NK-92 (cell line): Measurements from ENCODE around the gene SEMA5B.

Experiments
- DNase-seq: peaks from one replicate; lab custom pipeline; 2025; ENCODE audit not compliant: unreplicated experiment; lab: John Stamatoyannopoulos, UW

SEMA5B gene

DNA sequence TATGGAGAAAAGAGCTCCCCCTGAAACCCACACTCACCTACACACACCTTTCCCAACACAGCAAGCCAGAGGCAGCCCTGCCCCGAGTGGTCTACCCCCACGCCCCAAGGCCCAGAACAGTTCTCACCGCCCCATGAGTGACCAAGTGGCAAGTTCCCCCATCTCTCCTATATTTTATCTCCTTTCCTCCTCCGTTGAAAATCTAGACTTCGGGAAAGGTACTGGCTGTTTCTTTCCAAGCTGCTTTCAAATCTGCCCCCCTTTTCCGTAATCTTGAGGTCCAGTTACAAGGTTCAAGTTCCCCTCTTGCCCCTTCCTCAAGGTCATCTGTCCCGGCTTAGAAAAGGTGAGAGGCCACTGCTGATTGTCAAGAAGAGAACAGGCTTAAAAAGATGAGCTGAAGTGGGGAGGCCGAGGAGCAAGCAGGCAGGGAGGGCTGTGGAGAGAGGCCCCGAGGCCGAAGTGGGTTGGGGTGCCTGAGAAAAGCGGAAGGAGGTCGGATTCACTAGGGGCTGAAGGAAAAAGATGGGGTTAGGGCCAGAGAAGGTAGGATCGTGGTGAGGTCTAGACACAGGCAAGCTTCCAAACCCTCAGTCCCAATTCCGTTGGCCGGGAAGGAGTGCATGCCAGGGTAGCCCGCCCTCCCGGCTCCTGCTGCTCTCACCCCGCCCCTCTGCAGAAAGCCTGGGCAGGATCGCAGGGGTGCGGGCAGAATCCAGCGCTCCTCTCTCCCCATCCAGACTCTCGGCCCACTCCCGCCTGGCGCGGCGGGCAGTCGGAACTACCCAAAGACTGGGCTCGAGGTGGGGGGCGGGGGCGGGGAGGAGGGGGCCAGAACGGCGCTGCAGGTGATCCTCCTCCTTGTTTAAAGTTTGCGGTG lies 1.7 kb downstream of the SEMA5B start:
- DNase-seq: no peak

DNA sequence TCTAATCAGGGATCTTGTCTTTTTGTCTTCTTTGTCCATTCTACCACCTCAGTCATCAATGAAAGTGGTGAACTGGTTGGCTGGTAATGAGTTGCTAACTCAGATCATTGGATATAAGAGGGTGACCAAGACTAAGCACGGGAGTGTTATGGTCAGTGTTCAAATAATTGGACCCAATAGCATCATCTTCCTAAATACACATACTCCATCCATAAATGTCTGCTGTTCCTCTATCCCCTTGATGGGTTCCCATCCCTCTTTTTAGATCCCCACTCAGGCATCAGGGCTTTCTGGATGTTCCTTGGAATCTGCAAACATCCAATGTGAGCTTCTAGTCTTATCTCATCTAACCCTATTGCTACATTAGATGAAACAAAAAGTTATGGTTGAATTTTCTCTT lies 3.5 kb downstream of the SEMA5B start:
- no peak for DNase-seq

DNA sequence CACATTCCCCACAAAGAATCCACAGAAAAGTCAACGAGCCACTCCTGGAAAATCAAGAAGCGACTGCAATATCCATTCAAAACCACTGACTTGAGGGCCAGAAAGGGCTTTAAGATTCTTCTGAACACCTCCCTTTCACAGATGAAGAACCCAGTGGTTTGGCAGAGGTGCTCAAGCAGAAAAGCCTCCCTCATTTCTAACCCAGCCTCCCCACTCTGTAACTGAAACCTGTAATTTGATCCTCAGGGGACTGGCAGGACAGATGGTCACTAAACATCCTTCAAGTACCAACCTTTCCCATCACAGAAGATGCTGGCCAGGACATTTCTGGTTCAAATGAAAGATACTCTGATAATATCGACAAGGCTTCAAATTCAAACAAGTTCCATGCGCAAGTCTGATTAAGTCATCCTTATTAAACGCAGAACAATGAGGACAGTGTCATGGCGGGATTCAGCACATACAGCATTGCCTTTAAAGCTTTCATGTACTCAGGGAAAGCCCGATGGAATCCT lies 5.5 kb downstream of the SEMA5B start:
- DNase-seq: no peak

DNA sequence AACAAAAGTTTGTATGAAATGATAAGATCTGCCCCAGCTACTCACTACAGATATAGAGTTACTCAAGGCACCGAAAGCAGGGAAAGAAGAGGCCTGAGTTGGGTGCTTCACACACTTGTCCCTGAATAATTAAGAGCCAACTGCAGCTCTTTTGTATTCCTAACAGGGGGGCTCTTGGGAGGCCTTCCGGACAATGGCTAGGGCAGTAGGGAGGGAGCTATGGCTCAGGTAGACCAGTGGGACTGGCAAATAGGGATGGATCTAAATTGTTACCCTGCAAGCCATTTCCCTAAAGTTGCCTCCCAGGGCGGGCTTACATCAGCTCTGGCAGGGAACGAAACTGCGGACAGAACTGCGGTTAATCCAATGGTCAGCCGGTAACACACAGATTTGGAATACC lies 6.2 kb downstream of the SEMA5B start:
- DNase-seq: no peak

DNA sequence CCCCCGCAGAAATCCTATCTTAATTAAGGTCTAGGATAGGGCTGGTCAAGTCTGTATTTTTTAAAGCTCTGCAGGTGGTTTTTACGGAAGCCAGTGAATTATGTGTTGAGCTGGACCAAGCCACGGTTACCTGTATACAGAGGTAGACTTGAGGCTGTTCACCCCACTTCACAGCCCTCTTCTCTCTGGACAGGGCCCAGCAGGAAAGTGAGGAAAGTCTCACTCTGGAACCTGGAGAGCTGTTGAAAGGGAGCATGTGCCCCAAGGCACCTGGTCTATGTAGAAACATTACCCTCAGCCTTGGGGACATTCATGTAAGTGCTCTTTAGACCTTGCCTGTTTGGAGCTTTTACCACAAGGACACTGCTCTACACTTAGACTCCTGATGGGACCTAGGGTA lies 6.9 kb downstream of the SEMA5B start:
- DNase-seq: no peak

DNA sequence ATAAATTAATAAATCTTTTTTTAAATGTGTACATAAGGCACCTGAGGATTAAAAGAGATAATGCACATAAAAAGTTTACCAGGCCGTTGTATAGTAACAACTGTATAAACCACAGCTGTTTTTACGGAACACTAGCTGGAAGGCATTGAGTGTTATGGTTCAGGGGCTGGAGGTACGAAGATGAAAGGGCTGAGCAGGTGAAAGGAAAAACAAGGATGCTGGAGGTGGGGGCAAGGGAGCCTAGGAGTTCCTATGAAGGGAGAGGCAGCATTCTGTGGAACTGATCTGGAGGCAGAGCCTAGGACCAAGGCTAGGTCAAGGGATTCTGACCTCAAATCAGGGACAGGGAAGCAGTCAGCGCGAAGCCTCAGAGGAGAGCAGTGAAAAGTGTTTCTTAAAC lies 8.0 kb downstream of the SEMA5B start:
- no peak for DNase-seq

DNA sequence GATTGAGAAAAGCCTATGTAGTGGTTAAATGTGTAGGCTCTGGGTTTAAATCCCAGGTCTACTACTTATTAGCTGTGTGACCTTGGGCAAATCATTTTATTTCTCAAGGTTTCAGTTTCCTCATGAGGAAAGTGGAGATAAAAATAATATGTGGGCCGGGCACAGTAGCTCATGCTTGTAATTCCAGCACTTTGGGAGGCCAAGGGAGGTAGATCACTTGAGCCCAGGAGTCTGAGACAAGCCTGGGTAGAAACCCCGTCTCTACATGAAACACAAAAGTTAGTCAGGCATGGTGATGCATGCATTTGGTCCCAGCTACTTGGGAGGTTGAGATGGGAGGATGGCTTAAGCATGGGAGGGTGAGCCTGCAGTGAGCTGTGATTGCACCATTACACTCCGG lies 8.4 kb downstream of the SEMA5B start:
- DNase-seq: no peak

DNA sequence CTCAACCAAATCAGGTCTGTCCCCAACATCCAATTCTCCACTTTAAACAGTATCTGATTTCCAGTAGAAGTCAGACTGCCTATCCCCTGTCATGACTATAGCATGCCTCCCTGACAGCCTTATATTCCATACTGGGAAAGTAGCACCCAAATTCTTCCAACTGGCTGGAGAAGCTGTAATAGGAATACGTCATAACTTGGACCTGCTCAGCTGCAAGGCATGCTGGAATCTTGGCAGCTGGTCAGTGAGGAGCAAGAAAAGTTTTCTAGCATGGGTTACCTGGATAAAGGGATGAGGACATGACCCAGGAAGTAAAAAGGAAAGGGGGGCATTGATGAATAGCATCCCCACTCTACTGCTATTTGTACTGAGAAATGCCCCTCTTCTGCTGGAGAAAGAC lies 8.9 kb downstream of the SEMA5B start:
- no peak for DNase-seq

DNA sequence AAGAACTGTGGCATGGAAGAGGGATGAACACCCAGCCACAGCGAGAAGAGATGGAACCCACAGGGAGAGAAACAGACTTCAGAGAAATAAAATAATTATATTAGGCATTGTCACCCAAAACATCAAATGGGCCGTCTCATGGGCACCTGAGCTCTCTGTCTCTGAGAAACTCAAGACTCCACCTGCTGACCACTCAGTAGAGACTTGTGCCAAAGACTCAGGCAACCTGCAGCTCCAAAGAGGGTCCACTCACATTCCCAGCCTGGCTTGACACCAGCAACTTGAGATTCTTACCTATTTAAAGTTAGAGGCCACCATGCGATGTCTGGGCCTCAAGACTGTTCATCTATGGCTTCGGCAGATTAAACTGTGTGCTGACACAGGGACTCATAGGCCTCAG lies 12.0 kb downstream of the SEMA5B start:
- DNase-seq: no peak

DNA sequence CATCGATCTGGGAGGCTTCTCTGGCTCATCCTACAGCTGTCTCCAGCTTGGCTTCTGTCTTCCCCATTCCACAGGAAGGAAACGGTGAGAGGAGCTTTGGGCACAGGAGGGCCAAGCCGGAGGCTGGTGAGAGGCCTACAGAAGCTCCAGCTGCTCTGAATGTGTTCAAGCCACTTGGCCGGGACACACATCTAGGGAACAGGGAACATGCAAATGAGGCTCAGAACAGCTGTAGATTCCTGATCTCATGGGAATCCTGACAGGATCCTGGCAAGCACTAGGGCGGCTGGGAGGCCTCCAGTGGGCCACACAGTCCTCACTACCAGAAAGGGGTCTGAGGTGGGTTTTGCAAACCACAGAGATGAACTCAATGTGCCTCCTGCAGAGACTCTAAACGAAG lies 13.7 kb downstream of the SEMA5B start:
- DNase-seq: no peak

DNA sequence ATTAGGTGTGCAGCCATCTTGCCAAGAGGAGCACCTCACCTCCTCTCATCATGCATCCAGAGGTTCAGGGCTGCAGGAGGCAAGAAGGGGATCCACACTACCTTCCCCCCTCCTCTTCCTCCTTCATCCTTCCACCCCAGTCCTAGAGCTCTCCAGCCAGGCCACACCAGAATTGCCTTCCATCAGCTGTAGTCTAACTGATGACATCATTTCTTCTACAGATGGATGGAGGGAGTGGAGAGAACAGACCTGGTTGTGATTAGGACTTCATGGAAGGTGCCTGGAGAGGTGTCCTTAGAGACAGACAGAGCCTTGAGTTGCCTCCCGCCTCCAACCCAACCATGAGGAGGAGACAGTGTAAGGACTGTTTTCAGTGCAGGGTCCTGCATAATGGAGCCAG lies 14.9 kb downstream of the SEMA5B start:
- no peak for DNase-seq

DNA sequence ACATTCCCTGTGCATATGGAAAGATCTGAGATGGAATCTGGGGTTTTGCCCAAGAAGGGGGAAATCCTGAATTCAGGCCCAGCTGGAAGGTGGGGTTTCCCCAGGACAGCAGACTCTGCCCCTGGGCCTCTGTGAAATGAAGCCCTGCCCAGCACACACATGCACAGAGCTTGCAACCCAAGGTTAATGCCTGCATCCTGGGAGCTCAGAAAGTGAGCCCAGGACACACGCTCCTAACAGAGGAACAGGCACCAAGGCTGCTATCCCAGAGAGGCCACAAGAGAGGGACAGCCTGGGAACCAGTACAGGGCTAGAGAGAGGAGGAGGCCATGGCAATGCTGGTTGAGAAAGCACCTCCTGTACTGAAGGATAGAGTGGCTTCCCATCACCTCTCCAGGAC lies 16.1 kb downstream of the SEMA5B start:
- no peak for DNase-seq

DNA sequence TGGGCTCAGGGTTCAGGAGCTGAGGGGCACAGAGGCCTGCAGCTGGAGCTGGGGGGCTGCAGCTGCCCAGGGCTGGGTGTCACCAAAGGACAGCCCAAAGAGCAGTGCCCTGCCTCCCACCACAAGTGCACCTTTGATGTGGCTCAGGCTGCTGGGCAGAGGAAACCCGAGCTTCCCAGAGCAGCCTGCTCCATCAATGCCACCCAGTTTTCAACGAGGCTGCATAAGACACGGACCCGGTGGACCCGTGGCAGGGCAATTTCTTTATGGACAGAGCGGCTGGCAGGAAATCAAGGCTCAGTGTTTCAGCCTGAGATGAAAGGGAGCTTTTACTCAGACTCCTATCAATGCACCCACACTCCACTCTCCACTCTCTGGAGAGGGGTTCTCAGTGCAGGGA lies 18.7 kb downstream of the SEMA5B start:
- no peak for DNase-seq

DNA sequence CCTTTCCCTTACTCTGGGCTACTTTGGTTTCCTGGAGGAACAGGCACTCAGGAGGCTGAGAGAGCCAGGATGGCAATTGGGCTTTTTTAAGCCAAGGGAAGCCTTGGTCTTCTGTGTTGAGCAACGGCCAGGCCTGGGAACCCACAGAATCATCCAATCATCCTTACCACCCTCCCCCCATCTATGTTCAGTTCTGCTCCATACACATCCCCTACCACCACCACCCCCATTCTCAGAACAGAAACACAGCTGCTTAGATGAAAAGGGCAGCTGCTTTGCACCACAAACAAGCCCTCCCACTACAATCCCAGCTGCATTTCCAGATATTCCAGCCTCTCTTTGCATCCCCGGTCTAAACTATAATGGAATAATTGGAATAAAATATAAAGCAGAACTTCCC lies 21.0 kb downstream of the SEMA5B start:
- DNase-seq: no peak

DNA sequence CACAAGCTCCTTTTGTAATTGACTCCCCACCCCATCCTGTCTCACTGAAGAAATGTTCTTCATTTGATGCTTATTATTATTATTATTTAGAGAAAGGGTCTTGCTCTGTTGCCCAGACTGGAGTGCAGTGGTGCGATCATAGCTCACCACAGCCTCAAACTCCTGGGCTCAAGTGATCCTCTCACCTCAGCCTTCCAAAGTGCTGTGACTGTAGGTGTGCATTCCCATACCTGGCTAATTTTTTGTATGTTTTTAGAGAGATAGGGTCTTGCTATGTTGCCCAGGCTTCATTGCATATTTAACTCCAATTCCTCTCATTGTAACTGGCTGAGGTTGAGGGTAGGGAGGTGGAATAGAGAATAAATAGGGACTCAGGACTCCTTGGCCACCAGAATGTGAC lies 22.3 kb downstream of the SEMA5B start:
- DNase-seq: no peak

DNA sequence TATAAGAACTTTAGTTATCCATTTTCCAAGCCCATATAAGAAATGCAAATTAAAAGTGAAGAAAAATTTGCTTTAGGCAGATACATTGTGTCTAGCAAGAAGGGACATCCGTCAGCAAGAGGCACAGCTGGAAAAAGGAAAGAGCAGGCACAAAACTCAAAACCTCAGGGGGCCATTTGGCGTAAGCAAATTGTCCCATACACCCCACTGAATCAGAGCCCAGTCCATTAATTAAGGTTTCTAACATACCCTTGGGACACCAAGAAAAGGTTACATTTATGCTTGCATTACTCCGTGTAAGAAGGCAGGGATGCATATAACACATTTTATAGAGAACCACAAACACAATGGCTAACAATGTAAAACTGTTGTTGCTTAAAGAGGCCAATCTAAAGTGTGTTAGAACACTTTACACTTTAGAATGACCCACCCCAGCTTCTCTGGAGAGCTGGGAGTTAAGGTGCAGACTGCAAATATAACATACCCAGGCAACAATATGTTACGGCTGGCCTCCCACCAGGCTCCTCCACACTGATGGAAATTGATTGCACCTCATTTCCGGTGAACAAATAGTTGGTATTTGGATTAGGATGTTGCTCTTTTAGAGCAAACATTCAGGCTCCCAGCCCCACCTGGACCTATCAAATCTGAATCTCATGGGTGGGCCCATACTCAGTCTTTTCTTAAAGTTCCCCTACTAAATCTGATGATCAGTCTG lies 23.2 kb downstream of the SEMA5B start:
- DNase-seq: no peak

DNA sequence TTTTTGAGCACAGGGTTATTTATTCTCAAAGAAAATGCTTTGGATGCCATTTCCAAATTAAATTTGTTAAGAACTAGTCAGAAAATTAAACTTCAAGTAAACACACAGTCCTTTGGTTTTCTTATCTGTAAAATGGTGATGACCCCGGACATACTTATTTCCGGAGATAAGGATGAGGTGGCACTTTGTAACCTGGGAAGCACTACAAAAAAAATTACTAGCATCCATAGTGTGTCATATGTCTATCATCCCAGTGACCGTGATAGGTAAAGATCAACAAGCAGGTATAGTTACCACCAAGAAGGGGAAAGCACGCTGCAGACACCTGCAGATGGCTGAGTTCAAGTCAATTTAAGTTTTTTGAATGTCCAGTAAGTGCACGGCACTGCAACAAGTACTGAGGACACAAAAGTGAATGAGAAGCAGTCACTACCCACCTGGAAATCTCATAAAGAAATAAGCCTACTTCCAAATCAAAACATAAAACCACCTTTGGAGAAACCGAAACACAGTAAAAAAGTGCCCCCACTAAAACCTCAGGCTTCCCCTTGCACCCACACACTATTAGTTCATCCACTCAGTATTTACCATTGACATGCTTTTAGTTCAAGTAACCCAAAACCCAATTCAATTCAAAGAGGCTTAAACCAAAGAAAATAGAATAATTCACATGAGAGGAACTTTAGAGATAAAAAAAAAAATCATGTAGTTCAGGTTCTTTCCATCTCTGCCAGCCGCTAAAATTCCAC lies 24.6 kb downstream of the SEMA5B start:
- no peak for DNase-seq

DNA sequence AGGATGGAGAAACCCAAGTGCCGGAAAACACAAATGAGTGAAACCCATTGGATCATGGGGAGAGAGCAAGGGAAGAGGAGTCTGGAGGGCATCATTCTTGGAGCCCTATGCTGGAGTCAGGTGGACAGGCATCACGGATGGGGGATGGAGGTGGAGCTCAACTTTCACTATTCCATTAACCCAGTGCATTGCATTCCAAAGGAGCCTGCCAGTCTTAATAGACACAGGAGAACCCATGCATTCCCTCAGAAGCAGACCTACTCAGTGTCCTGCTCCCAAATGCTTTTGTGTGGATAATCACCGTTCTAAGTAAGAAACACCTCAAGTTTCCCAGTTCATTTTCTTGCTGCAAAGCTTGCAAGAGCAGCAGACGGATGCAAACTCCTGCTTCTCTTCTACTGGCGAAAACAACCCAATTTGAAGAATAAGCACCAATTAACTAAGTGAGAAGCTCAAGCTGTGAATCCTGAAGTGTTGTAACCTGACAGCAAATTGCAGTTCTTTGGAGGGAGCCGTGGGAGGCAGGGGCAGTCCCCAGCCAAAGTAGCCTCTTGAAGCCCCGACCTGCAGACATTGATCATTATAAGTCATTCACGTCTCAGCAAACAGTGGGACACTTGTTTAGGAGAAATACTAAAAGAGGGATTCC lies 25.3 kb downstream of the SEMA5B start:
- no peak for DNase-seq

DNA sequence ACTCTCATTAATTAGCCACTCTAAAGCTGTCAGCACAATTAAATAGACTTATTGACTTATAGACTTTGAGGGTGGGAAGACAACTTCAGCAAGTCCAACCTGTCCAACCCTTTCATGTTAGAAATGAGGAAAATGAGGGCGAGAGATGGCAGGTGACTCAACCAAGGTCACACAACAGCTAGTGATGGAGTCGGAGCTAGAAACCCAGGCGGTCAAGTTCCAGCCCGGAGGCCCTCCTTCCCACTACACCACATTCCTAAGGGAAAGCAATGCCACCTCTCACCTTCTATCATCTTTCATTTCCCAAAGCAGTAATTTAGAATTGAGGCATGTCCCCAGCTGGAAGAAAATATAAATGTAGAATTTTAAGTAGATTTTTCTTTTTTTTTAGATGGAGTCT lies 28.7 kb downstream of the SEMA5B start:
- DNase-seq: no peak

DNA sequence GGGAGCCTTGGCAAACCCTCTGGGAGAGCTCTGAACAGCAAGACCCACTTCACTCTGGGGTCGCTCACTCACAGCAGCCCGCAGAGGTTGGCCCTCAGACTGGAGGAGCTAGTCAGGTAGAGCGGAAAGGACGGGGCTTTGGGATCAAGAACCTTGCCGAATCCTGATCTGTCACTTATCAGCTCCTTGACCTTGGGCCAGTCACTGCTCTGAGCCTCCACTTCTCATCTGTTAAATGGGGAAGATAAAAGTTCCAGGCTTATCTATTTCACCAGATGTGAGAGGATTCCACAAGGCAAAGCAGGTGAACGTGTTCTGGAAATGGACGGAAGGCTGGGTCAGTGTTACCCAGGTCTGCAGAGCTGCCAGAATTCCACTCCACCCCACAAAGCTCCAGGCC lies 29.4 kb downstream of the SEMA5B start:
- no peak for DNase-seq

DNA sequence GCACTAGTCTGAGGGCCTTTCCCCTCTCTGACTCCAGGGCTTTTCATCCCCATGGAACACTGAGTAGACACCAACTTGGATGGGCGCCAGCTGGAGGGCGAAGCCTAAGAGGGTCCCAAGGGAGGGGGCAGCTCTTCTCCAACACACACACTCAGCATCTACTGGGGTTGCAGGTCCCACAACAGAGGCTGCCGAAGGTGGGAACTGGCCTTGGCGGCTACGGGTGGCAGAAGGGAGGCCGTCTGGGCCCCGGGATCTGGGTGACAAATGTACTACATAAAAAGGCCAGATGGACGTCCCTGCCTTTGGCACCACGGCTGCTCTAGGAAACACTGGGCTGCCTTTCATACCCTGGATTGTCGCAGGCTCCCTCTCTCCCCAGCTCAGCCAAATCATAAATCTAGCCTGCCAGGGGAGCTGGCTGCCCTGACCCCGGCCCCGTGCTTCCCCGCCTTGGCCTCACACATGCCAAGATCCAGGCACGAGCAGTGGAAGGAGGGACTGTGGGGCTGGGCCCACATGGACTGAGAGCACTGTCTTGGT lies 31.5 kb downstream of the SEMA5B start:
- no peak for DNase-seq
